NCI-H187 treated with DMSO at 0.1 percent for 48 hours (cell line): ENCODE measurements around the gene DEFB110.

Source experiments
- DNase-seq: peaks from one replicate; lab custom pipeline; 2025; lab: John Stamatoyannopoulos, UW

DEFB110 gene

DNA sequence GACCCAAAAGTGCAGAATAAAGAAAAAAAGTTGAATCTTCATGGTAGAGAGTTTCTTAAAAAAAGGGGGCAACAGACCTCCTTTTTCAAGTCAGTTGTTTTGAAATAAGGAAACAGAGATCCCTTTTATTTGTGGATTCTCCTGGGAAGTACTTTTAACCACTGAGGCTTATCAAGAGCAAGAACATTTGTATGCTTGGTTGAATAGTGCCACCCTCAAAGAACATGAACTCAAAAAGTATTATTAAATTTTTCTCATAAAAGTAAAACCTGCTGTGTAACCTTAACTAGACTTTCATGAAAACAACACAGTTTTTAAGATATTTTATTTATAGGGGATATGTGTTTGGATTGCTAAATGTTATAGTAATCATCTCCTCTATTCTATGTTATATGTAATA lies at the start of gene DEFB110:
TSS of gene DEFB110 (minus strand) at position 101 of the 400 bp plus-strand sequence. CDS start at position 42, 59 bp downstream.
- DNase-seq, result no peak

DNA sequence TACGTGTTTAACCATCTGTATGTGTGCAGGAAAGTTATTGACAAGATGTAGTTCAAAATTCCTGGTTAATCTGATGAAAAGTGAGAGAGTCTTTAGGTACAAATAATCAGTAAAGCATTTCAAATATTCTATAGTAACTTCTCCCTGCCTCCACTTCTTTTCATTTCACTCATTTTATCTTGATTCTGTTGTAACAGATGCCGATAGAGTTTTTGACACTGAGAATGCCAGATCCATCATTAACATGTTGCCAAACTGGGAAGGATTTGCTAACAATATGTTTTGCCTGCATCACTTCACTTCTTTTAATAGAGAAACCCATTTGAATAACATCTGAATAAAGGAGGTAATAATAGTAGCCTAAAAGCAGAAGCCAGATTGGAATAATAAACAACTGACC lies 48.3 kb upstream of the DEFB110 start:
- DNase-seq, result no peak

DNA sequence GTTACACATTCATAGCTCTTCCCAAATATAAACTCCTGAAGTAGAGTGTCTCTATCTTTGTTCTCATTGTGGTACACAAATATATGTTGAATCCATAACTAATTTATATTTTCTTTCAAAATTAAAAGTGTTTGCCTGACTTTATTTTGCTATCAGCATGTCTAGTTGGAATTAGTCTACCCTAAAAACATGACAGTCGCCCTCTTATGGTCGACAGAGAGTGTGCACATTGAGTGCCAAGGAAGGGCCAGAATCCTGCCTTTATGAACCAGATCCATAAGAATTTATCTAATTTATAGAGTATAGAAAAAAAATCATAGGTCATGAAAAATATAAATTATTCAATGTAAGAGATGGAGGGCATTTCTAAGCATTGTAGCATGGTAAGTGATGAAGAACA lies 40.3 kb upstream of the DEFB110 start:
- DNase-seq, result no peak

DNA sequence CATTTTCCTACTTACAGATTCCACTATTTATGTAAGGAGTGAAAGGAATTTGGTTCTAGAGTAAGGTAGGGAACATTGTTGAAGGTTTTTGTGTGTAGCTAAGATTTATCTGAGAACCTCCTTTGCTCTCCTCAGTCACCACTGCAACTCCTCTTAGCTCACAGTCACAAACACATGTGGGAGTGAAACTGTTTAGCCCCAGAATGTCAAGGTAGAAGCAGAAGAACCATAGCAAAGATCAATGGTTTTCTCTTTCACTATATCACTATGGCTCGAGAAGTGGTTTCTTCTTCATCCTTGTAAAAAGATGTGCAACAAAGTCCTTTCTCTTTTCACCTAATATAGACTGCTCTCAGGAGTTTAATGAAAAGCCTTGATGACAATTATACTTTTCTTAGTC lies 34.4 kb upstream of the DEFB110 start:
- DNase-seq, result no peak

DNA sequence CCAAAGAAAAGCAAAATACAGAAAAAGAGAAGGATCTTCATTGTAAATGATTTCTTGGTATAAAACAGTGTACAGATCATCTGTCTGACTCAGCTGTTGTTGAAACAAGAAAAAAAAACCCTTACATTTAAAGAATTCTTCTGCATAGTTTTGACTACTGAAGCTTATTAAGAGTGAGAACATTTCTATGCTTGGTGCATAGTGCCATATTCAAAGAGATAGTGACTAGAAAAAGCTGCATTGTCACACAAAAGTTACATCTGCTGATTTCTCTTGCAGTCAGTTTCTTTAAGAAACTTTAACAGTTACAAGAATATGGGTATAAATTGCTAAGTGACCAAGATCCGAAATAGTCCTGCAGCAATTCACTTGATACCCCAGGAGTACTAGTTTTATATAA lies 28.0 kb upstream of the DEFB110 start, which contains the start of gene DEFB112:
TSS of gene DEFB112 (minus strand) at position 101 of the 400 bp plus-strand sequence. CDS start at position 41, 60 bp downstream.
- DNase-seq, result no peak

DNA sequence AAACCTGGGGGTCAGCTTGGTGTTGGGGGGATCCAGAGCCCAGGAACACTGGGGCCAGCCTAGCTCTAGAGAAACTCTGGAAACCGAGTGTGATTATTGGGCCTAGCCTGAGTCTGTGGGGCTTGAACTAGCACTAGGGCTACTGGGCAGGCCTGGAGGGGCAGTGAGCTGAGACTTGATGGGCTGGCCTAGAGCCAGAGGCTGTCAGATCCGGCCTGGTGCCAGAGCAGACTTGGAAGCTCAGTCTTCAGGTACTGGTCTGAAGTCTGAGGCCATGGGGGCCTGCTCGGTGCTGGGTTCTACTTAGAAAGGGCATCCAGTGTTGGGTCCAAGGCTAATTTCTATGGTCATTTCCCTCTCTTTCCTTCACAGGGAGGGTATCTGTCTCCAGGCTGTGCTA lies 25.2 kb upstream of the DEFB110 start:
- DNase-seq, result no peak

DNA sequence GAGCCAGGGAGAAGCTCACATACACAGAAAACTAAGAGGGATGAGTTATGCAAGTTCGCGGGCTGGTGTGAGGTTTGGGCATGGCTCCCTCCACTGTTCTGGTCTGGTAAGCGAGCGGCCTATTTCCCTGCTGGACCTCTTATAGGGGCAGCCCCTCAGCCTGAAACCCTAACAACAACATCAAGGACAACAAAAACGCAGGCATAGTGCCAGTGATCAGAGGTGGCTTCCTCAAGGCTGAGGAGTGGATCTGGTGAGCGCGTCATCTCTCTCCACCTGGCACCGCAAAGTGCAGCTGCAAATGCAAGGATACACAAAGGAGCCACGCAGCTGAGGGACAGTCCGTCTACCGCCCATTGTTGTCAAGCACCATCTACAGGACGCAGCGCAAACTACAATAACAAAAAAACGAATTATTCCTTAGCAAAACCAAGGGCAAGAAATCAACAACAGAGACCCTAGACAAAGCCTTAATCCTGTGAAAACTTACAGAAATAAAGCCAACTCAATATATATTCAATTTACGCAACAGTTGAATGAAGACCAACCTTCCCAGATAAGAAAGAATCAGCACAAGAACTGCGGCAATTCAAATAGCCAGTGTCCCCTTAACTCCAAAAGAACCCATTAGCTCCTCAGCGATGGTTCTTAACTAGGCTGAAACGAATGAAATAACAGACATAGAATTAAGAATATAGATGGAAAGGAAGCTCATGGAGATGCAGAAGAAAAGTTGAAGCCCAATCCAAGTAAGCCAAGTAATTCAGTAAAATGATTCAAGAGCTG lies 9.2 kb upstream of the DEFB110 start:
- peak; percentile 5 for DNase-seq

DNA sequence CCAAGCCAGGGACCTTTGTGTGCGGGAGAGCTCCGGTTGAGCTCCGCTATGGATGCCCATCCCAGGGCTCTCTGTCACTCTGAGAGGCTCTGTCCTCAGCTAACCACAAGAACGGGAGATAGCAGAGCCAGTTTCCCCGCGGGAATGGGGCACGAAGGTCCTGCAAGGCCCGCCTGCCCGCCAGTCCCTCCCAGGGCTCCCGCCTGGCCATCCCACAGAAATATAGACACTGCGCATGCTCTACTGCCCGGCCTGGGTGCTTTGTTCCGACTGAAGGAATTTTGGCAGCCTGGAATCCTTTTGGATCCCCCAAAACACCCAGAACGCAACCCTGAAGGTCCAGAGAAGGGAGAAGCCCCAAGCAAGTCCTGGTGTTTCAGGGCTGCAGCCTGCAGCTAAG lies 8.6 kb upstream of the DEFB110 start:
- no peak for DNase-seq

DNA sequence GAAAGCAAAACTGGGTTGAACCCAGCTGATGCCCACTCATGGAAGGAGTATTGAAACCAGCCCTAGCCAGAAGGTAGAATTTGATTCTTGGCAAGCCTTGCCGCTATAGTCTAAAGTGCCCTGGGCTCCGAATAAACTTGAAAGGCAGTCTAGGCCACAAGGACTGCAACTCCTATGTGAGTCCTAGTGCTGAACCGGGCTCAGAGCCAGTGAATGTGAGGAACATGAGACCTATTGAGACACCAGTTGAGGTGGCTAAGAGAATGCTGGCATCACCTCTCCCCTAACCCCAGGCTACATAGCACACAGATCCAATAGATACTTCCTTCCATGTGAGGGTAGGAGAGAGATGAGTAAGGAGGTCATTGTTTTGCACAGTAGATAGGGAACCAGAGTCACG lies 3.5 kb upstream of the DEFB110 start:
- no peak for DNase-seq

DNA sequence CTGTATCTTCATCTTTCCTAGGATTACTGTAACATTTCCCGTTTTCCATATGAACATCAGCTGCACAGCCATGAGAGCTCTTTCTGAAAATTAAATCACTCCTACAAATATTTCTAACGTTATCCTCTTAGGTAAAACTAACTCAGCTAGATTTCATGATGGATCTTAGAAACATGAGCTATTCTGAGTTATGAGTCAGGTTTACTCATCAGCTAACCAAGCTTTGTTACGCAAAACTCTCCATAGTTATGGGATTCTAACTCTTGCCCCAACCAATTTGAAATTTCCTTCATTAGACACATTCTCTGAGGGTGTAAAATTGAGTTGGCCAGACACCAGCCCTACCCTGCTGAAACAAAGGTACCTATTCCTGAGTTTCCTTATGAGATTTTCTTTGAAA lies 14.0 kb downstream of the DEFB110 start:
- DNase-seq, result no peak

DNA sequence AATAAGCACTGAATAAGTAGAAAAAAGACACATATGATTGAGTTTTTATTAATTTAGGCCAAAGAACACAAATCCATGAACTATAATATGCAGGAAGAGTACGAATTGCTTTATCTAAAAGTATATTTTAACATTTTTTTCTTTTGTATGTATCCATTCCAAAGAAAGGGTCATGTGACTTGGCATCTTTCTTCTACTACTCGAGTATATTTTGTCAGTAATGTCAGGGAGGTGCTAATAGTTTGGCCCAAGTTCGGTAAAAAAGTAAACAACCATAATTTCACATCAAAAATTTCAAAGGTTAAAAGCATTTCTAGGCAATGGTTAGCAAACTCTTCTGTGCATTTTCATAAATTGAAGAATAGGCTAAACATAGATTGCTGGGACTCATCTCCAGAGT lies 18.7 kb downstream of the DEFB110 start:
- no peak for DNase-seq

DNA sequence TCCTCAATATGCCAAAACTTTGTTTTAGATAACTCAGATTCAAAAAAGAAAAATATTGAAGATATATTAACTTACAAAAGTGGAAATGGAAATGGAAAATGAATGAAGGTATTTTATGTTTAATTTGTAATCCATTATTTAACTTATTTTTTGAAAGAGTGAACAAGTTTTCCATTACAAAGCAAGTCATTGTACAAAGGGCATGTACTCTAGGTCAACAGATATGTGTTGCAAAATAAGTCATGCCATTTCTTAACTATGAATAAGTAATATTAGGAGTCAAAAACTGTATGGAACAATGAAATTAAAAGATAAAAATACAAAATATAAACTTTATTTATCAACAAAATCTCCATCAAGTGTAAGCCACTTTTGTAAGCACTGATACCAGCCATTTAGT lies 26.5 kb downstream of the DEFB110 start:
- DNase-seq, result no peak

DNA sequence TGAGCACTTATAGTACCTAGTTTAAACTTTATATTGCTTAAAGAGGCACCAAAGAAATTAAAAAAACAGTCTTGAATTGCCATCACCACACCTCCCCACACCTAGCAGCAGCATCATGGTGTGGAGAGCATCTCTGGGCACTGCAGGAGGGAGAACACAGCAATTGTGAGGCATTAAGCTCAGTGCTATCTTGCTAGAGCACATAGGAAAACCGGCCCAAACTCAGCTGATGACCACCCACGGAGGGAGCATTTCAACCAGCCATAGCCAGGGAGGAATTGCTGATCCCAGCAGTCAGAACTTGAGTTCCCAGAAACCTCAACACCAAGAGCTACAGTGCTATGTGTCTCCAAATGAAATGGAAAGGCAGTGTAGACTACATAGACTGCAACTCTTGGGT lies 32.9 kb downstream of the DEFB110 start:
- DNase-seq, result no peak

DNA sequence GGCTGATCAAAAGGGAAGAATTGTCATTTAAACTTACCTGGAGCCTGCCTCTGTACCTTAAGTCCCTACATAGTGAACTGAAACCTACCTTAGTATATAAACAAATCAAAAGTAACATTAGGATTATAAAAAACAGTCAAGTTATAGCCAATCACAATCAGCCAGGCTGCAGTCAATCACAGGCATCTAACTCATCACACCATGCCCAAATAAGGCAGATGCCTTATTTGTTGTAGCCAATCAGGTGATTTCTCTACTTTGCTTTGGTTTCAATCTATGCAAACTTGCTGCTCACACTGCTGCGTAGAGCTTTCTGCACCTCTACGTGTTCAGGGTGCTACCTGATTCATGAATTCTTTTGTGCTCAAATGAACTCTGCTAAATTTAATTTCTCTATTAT lies 34.0 kb downstream of the DEFB110 start:
- no peak for DNase-seq

DNA sequence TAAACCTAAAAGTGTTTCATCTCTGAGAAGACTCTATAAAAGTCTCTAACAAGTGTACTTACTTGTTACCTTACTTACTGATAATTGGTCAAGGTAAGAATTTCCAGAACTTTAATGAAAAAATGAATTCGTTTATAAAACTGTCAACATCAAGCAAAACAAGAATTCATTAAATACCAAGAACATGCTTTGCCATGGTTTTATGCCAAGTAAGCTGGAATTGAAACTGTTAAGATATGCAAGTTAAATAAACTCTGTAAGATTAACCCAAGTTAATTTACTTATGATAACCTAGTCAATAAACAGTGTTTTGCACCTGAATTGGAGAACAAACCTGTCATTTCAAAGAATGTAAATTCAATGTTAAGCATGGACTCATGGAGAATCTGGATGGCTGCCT lies 35.2 kb downstream of the DEFB110 start:
- no peak for DNase-seq

DNA sequence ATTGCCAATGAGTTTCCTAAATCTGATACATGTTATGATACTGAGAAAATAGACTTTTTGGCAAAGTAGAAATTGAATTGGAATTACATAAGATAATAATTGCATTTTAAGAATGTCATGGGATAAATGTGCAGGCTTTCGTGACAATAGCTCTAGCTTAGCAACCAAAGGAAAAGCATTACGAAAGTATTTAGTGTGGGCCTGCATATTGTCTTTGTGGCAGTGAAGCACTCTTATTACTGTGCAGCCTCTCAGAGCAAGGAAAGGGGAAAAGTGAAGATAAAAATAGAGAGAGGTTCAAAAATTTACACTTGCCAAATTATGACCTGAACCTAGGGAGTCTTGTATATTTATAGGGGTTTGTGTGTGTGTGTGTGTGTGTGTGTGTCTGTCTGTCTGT lies 39.7 kb downstream of the DEFB110 start:
- DNase-seq, result no peak

DNA sequence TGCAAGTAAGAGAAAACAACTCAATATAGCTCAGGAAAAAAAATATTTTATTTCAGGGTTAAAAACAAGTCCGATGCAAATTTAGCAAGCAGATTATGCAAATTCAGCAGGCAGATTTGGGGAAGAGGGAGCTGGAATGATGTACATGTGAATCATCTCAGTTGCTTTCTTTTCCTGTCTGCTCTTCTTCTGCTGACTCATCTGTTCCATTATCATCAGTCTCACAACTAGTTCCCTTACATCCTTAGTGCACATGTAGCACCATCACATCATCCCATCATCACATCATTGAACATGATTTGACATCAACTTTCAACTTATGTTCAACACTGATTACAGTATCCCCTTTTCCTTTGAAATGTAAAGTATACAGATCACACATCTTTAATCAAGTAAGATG lies 40.9 kb downstream of the DEFB110 start:
- no peak for DNase-seq

DNA sequence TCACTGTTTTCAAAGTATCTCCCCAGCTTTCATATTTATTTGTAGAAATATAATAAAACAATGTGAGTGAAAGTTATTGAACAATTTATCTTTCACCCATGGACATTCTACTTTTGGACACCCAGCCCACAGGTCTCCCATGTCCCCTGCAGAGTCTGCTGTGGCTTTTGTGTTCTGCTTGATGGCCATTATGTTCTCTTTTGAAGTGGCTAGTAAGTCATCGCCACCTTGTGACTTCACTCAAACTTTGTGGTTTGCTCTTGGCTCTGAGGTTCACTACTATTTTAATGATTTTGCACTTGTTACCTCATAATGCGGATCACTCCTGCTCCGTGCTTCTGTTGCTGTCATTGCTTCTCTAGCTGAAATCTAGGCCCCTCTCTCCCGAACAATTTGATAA lies 42.2 kb downstream of the DEFB110 start:
- no peak for DNase-seq

DNA sequence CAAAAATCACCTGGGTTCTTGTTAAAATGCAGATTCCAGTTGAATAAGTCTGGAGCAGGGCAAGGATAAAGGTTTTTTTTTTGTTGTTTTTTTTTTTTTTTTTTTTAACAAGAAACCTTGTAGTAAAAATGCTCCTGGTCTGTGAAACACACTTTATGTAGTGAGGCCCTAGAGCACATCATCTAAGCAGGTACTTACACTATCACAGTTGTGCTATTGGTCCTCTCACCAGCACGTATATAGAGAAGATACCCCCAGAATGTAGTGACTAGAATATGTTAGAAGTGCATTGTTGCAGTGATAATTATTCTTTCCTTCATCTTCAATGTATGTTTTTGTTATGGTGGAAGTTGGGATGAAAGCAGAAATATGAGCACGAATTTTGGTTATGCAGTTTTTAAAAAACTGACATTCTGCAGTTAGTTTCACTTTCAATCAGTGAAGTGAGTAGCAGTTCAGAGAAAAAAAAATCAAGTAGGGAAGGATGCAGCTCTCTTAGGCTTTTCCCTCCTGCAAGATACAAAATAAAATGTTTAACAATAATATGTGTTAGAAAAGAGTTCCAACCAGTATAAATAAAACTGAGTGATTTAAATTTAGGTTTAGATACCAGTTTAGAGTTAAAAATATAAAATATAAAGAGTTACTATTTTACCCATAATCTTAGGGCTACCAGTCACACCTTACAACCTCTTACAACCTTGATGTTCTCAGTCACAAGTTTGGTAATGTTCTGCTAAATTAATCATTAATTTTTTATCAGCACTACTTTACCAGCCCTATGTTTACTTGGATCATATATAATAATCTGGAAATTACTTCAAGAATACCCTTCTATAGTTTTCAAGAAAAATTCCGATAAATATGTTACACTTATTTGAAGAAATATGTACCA lies 43.2 kb downstream of the DEFB110 start:
- DNase-seq, result no peak

DNA sequence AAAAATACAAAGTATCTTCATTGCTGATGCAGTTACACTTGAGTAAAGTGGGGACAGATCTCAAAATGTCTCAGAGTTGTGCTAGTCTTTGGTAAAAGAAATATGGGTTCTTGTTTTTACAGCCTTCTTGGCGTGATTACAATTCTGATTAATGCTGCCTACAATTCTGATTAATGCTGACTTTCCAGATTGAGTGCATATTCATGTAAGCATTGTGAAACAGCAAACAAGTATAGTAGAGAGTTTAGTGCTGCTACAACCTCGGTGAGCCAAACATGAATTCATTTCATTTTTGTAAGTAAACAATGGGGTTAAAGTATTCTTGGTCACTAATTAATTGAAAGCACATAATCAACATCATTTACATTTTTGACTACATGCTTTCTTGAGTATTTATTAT lies 52.2 kb downstream of the DEFB110 start, which contains the start of gene DEFB113:
TSS of gene DEFB113 (minus strand) at position 21 of the 400 bp plus-strand sequence. CDS start at position 21, 0 bp downstream.
- no peak for DNase-seq
